ENCODE data around the gene RPS14.
A peak's percentile ranks its signal among the peaks of the same experiment; 100 is the strongest.

The RPS14 gene

DNA sequence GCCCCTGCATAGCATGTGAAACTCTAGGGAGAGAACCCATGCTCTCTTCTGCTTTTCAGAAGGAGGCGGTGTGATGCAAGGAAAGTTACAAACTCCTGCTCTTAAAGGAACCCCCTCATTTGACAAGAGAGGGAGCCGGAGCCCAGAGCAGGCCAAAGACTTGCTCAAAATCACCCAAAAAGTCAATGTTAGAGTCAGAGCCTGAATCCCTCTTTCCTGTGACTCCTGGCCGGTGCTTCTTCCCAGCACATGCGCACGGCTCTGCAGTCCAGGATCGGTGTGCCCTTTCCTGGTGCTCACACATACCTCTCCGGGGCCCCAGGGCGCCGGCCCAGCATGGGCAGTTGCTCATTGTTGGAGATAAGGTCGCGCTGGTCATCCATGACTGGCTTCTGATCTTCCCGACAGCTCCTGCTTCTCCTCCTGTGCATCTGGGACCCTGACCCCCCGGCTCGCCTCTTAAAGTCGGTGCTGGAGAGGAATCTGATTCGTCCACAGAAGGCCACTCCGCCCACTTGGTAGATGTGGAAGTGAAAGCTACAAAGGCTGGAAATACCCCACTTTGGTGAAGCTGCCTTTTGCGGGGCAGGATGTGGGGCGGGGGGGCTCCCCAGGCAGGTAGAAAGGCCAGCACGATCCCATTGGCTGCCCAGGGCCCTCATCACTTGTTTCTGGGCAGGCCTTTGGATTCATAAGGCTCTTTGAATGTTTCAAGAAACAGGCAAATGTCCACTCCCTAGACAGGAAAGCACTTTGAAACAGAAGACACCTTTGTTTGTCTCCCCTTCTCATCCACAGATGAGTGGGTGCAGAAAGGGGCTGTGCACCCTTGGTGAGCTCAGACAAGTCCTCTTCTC, 37.0 kb downstream of the RPS14 start, which contains the start of gene CD74:
CD74 (minus strand) TSS at position 592 of the 857 bp plus-strand sequence; CDS start at position 431, 161 bp downstream.
- DNase-seq, result peak; percentile 25 to 64

DNA sequence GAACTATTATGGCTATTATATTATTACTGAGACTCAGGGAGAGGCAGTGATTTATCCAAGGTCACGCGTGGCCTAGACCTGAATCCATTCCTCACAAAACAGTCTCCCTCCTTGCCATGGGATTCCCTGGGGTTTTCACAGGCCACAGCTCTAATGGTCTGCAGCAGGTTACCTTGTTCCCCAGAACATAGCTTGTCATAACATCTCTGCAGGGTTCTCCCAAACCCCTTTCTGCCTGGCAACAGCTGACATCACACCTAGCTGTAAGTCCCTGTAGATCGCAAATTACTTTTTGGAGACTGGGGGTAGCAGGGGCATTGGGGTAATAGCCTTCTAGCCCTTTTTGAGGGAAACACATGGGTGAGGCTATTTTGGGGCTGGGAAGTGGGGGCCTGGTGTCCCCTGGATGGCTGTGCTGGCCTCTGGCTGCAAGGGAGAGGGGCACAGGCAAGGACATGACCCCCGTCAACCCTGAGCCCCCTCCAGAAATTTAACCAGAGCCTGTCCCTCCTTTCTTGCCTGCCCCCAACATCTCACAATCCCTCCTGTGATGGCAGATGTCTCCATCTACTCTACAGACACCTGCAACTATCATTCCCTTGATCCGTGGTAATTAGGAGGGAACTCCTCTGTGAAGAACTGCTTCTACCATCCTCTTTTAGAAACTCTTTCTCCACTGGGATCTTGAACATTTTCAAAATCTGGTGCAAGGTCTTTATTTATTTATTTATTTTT, 38.1 kb downstream of the RPS14 start:
- DNase-seq, result peak; percentile 5 to 17

DNA sequence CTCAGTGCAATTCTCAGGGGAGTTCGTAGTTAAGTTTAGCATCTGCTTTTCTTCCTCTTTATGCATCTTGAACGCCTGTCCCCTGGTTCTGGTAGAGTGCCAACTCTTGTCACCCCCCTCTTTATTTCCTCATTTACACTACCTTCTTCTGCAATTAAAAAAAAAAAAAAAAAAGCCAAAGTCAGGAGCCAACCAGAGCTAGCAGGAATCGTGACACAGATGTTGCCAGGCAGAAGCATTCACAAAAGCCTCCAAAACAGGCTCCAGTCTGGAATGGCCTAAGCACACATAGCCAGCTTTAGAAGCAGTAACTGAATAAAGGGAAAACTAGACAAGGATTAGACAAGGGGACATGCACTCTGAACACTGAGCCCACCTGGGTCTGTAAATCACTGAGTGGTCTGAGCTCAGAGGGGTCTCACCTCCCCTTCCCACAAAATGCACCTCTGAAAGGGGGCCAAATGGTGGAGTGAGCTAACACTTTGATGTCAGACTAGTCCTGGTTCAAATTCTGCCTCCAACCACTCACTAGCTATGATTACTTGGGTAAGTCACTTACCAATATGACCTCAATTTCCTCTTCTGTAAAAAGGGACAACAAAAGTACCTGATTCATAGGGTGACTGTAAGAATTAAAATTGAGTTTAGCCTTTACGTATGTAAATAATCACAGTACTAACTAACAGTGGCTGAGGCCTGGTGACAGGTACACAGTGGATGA, 38.9 kb downstream of the RPS14 start:
- peak; percentile 37 to 87 for DNase-seq

DNA sequence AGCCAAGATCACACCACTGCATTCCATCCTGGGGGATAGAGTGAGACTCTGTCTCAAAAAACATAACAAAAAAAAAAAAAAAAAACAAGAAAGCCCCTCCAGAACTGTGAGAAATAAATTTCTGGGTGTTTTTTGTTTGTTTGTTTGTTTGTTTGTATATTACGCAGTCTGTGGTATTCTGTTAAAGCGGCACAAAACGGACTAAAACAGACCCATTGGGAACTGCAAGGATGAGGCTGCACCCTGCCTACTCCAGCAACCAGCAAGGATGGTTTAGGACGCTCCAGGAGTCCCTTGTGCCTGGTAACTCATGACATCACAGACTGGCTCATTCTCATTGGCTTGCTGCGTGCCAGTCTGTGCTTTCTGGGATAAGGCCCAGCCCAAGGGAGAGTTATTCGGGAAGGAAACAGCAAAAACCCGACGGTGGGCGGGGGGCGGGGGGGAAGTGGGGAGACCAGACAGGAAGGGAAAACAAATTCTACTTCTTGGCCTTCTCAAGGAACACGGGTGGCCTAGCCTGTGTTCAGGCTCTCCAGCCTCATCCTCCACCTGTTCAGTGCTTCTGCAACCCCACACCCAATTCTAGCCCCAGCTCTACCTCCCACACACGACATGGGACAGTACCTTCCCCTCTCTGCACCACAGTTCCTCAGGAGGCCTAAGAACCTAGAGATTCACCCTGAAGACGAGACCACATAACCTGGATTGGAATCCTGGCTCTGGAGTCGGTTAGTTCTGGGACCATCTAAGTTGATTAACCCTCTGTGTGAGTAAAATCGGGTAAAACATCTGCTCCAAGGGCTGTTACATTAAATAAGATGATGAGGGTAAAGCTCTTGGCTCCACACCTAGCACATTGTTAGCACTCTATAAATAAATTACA, 39.7 kb downstream of the RPS14 start:
- DNase-seq, result peak; percentile 77 to 92

DNA sequence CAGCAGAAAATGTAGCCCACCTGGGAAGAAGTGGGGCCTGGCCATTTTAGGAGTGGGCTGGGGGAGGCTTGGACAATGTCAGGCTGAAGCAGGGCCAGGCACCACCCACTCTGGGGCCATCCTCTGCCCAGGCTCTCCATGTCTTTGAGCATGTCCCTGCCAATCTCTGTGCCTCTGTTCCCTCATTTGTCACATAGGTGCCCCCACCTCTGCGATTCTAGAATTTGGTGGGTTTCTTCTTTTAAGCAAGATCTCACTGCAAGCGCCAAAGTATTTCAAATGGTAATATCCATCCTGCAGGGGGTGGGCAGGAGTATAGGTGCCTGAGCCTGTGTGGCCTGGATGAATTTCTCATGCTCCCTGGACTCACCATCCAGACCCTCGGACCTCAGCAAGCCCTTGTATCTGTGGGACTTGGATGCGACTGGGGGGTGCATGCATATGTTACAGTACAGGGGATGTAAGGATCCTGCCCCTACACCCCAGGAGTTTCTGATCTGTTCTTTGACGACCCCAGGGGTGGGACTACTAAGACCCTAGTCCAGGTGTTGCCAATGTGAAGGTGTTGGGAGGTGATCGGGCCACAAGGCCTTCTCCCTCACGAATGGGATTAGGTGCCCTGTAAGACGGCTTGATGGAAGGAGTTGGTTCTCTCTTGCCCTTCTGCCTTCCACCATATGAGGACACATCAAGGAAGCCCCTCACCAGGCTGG, 41.2 kb downstream of the RPS14 start:
- DNase-seq, result no peak

DNA sequence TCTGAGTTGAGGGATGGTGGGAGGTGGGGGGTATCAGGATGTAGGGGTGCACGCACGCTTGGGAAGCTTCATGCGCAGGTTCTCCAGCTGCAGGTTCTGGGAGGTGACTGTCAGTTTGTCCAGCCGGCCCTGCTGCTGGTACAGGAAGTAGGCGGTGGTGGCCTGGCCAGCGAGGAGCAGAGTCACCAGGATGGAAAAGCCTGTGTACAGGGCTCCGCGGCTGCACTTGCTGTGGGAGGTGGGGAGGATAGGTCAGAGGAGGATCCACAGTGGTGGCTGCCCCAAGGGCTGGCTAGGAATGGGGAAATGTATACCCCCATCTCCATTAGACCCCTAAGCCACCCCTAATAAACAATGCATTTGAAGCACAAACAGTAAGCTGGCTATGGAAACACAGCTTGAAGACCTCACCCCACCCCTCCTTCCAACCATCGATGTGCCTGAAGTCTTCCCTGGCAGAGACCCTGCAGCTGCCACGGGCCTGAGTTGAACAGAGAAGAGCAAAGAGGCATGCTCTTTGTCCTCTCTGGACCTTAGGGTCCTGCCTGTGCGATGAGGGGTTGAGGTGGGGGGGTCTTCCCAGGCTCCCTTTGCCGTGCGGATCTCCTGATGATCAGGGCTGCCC, 42.3 kb downstream of the RPS14 start:
- DNase-seq, result no peak

DNA sequence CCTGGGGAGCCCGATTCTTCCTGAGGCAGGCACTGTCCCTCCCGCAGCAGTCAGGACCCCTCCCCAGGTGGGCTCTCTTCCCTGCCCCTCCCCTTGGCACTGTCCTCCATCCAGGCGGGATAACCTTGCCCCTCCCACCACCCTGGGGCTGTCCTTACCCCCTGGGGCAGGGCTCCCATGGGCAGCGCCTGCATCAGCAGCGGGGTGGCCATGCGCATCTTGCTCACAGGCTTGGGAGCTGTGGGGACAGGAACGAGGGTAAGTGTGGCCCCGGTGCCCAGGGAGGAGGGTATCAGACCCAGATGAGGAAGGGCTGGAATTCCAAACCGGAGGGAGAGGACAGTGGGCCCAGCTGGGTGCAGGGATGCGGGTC, 42.8 kb downstream of the RPS14 start:
- DNase-seq, result no peak

DNA sequence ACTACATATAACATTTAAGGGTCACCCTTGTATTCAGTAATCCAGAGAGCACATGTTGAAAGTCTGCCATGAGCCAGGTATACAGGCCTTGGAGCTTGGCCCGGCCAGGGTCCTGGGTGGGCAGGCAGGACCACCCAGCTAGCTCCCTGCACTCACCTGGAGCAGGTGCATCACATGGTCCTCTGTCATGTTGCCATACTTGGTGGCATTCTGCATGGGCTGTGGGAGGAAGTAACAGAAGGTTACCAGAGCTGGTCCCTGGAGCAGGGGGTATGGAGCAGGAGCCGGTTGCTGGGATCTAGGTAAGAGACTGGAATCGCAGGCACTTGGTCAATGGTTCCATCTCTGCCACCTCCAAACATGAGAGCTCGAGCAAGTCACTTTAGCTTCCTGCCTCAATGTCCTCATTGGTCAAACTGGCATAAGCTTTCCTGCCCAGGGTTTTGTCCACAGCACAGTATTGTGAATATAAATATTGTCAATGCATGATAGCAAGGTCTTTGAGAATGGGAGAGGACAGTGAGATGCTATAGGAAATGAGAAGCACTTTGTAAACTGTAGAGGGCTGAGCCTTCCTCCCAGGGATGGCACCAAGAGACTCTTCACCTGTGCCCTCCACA, 43.3 kb downstream of the RPS14 start:
- DNase-seq, result no peak

DNA sequence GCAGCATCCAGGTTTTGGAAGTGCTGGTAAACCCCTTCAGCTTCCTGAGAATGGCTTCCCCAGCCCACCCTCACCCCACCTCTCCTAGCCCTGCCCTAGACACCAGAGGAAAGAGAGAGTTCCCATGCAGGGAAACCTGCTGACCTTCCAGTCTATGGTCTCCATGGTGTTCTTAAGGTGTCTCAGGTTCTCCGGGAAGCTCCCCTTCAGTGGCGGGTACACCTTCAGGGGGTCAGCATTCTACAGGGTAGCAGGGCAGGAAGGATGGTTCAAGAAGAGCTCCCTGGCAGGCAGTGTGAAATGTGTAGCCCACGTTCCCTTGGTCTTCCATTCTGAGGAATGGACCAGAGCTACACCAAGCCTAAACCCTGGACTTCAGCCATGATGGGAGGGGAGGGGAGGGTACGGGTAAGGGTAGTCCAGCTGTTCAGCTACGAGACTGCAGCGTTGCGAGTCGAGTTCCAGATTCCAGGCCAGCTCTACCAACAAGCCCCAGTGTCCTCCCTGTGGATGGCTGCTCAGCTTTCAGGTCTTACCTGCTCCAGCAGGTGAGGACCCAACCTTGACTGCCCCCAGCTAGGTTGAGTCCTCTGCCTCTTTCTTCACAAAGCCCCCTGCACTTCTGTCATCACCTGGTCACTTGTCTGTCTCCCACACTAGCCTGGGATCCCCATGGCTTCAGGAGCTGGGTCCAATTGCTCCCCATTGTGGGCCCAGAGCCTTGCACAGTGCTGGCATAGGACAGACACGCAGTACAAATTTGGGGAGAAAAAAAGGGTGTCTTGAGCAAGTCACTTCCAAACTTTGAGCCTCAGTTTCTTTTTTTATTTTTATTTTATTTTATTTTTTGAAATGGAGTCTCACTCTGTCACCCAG, 44.4 kb downstream of the RPS14 start:
- no peak for DNase-seq

DNA sequence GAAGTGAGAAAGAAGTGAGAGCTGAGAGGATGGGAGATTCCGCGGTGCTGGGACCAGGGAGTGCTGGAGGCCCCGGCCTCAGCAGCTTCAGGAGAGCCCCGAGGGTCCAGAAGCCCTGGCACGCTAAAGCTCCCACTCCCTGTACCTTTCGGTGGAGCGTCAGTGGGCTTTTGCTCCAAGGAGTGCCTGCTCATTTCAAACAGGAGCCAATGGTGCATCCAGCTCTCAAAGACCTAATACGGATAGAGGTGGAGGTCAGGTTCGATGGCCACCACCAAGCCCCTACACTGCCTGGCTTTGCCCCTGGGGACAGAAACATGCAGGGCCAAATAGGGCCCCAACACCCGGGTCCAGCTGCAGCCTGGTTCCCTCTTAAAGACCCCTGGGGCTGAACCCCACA, 45.0 kb downstream of the RPS14 start:
- no peak for DNase-seq

DNA sequence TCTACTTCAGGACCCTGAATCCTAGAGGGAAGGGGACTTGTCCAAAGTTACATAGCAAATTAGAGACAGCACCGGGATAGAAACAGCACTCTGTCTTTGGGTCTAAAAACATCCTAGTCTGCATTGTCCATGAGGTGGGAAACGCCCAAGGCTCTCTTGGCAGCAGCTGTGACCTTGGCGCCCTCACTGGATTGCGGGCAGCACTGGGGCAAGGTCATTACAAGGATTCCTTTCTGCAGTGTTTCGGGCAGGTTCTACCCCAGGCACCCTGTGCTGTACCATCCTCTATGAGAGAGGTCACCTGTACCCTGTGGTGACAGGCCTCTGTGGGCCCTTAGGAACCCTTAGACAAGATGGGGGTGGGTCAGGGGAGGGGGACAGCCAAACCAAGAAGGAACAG, 45.4 kb downstream of the RPS14 start:
- no peak for DNase-seq

DNA sequence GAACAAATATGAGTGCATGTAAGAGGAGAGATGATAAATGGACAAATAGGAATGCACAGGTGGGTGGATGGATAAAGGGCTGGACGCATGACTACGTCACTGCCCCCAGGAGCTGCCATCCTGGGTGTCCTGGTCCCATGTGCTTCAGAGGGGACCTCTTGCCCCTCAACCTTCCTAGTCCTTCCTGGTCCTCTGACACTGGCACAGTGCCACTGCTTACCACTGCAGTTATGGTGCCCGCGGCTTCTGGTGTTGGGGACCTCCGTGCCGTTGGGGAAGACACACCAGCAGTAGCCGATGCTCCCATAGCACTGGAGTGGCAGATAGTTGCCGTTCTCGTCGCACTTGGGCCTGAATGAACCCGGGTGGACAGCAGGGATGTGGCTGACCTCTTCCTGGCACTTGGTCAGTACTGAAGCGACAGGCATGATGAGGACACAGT, 46.6 kb downstream of the RPS14 start:
- DNase-seq, result no peak

DNA sequence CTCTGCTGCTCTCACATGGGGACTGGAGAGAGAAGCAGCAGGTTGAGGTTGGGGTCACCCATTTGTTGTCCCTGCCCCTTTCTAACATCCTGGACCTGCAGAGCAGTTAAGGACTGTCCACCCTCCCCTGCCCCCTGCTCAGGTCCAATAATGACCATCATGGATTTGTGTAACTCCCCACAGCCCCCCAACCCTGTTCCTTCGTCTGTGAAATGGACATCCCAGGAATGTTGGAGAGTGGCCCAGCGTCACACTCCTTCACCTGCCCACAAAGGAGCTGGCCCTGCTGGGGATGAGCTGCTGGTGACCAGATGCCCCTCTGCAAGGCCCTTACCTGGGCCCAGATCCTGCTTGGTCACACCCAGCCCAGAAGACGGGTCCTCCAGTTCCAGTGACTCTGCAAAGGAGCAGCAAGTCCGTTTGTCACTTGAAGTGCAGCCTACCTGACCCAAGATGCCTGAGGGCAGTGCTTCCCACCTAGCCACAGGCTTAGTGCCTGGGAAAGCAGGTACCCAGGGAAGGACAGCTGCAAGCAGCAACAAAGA, 47.2 kb downstream of the RPS14 start:
- DNase-seq, result no peak

DNA sequence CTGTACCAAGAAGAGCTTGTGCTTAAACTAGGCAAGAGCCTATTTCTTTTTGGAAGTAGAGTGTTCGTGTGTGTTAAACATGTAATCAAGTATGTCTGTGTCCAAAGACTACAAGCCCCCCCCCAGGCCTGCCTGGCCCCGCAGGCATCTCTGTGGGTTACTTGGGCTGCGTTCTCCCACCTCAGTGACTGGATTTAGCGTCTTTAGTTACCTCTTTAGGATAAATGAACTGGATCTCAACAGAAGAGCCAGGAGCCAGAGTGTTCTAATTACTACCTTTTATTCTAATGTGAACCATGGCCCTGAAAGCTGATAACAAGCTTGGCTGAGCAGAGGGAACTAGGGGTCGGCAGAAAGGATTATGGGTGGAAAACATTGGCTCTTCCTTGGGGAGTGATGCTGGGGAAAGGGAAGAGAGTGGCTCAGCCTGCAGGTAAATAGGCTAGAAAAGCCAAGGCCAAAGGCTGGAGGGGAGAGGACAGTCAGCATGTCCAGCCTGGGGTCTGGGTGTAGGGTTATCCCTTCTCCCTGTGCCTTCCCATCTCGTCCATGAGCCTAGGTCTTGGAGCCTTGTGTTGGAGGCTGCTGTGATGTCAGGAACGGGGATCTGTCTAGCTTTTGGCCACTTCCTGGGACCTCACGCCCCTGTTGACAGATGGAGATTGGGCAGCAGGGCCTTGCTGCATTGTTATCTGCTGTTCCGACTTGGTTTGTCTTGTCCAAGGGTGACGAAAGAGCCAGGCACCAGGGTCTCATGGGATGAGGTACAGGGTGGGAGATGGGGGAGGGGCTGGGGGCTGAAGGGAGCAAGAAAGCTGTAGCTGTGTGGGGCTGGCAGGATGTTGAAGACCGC, 47.9 kb downstream of the RPS14 start:
- DNase-seq, result no peak

DNA sequence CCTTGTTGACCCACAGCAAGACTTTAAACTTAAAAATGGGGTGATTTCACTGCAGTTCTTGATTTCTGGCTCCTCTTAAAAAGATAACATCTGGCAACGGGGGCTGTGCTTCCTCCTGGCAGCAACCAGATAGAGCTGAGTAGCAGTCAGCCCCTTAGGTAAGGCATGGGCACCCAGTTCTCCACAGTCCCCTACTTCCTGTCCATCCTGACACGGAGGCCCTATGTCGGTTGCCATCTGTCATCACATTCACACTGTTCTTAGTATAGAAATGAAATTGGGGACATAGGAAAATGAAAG, 48.5 kb downstream of the RPS14 start:
- no peak for DNase-seq

DNA sequence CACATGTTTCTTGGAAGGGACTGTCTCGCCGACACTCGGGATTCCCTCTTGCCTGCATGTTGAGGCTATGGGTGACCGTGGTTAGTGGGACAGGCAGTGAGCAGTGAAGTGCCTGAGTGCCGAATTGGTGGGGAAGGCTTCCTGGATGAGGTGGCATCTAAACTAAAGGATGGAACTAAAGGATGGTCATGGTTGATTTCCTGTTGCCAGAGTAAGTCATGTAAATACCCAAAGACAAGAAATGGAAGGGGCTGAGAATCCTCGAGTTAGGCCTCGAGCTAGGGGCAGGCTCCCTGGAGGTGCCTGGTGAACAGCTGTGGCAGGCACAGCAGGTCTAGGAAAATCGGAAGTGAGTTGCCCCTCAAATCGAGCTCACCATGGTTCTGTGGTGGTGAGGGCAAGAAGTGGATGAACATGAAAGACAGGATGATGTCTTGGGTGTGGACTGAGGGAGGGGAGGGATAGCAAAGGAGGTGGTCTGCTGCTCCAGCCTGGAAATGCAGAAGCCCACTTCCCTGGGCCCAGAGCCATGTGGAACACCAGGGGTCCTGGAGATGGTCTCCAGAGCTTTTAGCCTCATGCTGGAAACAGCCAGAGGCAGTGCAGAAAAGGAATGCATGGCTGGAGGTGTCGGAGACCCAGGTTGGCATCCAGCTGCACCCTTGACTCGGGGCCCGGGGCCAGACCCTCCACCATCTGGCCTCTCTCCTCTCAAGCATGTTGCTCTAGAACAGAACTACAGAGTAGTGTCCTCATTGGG, 49.0 kb downstream of the RPS14 start:
- DNase-seq, result no peak

DNA sequence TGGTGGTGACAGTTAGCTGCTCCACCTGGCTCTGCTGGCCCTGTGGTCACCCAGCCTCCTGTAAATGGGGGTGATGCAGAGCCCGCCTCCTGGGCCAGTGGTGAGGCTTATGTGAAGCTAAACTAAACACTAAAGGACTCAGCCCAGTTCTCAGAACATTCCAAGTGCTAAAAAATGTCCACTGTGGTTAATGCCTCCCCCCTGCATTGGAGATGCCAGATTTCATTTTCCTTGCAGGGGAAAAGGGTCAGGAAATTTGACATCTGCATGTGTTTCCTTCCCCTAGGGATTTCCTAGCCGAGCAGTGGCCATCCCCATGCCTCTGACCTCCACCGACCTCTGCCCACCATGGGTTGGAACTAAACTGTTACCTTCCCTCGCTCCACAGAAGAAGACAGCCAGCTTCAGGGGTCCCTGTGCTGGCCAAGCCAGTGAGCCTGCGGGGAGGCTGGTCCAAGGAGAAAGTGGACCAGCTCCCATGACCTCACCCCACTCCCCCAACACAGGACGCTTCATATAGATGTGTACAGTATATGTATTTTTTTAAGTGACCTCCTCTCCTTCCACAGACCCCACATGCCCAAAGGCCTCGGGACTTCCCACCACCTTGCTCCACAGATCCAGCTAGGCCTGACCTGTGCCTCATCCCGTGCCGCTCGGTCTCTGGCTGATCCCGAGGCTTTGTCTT, 49.9 kb downstream of the RPS14 start:
- DNase-seq, result no peak
